Stimulated activated CD8-positive, alpha-beta memory T cell treated with anti-CD3 and anti-CD28 coated beads, Interleukin-7, amount 100 ng/mL, for 24 hours (primary cell): ENCODE results near the gene GP2.

Experiments
- DNase-seq: peaks from one replicate; pipeline ENCODE4 v3.0.0-alpha.2; 2020; ENCODE audit warnings: low read depth

Gene GP2

DNA sequence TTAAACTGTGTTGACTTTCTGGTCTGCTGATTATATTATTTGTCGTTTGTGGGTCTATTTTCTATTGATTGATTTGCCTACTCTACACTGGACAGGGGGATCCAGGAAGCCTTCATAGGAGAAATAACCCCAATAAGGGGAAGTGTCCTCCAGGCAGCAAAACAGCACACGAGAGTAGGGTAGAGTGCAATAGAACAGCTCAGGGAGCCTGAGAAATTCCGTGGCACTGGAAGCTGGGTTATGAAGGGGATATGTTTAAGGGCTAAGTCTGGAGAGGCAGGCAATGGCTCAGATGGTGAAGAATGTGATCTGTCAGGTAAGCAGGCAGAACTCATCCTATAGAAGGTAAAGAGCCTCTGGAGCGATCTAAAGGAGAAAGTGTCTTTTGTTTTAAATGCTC lies 20.9 kb downstream of the GP2 start:
- no peak for DNase-seq

DNA sequence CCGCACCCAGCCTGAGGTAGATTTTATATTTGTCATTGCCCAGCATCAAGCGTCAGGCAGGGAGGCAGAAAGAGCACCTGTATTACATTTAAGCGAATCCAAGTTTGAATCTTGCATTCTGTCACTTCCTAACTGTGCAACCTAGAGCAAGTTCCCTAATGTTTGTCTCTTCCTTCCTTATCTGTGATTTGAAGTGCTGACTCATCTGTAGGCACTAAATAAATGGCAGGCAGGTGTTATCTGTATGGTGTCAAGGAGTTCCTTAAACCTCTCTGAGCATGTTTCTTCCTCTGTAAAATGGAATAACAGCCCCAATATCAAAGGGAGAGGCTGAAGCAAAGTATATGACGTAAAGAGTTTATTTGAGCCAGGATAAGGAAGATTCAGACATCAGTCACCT lies 24.3 kb downstream of the GP2 start:
- DNase-seq, result no peak

DNA sequence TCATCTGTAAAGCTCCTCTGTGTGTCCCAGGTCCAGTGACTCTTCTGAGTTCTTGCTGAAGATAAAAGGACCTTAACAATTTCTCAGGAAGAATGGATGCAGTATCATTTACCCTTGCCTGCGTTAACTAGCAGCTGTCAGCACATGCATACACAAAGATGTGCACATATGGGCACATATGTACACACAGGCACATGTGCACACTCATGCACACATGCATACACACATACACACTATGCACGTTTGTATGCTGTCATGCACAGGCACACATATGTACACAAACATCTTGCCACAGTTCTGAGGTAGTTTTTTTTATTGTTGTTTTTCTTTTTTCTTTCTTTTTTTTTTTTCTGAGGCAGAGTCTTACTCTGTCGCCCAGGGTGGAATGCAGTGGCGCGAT lies 24.9 kb downstream of the GP2 start:
- DNase-seq, result no peak

DNA sequence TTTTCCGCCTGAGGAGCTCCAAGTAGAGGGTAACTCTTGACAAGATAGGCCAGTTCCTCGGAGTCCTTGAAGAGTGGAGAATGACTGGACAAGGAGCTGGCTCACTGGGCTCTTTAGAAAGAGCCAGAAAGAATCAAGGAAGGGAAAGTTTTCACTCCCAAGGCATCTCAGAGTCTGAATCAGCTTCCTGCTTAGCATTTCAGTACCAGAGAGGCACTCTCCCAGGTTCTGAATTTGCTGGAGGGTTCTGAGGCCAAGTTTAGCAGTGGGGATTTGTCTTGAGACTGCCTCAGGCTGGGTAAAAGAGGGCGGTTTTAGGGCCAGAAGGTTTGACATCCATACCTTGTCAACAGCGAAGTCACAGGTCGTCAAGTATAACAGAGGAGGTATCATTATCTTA lies 25.5 kb downstream of the GP2 start:
- no peak for DNase-seq

DNA sequence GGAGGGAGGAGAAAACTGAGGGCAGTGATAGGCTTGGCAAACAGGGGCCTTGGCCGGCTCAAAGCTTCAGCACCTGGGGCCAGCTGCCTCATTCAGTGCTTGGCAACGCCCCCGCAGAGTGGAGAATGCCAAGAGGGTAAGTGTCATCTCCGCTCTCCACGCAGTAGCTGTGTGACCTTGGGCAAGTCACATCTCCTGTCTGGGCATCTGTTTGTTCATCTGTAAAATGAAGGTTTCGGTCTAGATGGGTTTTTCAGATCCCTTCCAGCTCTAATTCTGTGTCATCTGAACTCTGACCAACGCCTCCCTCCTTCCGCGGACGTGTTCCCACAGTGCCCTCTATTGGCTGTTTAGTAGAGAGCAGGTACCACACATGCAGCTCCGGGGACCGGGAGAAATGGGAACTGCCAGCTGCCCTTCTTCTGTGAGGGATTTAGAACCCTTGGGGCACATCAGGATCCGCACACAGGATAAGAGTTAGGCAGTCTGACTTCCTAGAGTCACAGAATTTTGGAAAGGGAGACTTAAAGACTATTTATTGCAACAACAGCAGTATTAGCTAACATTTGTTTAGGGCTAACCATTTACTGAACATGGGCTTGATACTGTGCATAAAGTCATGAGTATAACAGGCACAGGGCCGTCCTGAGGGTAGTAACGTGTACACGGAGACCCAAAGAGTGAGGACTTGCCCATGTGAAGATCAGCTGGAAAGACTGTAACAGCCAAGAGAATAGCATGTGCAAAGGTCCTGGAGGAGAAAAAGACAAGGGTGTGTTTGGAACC lies 26.8 kb downstream of the GP2 start:
- DNase-seq, result no peak

DNA sequence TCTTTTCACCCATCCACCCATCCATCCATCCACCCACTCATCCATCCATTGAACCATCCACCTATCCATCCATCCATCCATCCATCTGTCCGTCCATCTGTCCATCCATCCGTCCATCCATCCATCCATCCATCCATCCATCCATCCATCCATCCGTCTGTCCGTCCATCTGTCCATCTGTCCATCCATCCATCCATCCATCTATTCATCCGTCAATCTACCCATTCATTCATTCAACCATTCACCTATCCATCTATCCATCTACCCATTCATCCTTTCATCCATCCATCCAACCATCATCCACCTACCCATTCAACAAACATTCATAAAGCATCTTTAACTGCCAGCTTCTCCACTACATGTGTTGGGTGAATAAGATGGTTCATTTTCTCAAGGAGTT lies 28.9 kb downstream of the GP2 start:
- DNase-seq, result no peak

DNA sequence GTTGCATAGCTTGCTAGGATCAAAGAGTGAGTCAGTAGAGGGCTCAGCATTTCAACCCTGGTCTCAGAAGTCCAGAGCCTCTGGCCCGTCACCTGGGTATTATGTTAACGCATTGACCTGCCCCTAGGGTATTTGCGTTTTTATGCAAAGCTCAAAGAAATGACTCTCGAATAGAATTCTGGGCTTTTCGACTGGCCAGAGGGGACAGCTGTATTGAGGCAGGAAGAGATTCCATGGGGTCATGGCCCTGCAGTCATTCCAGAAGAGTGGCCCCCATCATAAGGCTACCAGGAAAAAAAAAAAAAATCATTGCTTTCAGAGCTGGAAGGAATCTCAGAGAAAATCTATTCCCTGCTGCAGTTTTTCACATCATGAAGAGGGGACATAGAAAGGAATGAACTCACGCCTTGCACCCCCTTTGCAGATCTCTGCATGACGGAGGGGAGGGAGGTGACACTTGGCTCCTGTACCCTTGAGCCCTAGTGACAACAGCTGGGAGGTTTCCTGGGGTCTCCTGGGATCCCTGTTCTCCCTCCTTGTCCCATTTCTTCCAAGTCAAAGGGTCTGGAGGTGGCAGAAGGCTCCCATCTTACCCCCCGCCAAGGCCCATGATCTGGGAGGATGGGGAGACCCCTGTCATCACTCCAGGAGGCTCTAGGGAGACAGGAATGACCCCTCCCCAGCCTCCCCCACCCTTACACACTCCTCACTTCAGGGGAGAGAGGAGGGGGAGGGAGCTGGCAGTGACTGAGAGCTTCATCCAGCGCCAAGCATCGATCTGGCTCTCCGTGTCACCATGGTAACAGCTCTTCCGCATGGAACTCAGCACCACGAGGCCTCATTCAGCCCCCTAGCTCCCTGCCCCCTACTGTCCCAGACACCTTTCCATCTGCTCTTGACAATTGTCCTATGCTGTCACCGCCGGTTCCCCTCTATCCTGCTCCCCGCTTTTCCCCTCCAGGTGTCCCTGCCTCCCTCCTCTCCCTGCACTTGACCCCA lies 35.8 kb downstream of the GP2 start:
- no peak for DNase-seq

DNA sequence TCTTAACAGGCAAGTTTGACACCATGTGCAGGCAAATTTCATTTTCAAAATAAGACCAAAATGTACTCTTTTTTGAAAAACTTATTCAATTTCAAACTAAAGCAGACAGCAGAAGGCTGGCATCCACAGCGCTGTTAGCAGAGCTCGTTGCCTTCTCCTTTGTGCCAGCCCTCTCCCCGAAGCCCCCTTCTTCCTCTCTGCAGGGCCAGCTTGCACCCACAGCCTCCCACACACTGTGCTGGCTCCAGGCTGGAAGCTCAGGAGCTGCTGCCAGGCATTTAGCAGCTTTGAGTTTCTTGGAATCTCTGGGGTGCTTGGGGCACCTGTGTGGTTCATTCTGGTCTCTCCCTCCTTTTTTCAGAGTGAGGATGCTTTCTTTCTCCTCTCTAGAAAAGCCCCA lies 37.7 kb downstream of the GP2 start:
- no peak for DNase-seq

DNA sequence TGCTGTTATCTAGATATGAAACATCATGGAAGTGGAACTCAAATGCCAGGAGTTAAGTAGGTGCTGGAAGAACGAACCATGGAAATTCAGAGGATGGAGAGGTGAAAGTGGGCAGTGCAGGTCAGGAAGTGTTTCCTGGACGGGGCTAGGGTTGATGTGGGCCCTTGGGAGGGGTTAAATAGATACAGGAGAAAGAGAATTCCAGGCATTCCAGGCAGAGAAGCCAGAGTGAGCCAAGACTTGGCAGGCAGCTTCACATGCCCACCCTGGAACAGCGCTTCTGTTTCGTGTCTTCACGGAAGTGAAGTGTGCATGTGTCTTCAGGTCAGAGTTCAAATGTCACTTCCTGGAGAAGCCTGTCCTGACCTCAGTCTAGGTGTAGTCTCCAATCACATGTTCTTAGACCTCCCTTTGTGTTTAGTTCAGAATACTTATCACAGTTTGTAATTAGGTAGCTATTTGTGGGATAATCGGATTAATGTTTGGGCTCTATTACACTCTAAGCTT lies 41.3 kb downstream of the GP2 start:
- DNase-seq, result no peak

DNA sequence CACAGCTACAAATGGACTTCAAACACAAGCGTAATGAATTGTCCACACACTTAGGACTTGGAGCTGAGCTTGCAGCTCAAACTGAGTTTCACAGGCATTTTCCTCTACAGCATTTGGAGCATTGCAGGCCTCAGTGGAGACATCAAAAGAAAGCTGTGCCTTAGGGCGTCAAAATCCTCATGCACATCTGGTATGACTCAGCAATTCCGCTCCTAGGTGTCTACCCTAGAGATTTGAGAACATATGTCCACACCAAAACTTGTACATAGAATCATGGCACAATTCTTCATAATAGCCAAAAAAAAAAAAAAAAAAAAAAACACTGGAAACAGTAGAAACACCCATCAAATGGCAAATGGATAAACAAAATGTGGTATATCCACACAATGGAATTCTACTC lies 47.1 kb downstream of the GP2 start:
- no peak for DNase-seq

DNA sequence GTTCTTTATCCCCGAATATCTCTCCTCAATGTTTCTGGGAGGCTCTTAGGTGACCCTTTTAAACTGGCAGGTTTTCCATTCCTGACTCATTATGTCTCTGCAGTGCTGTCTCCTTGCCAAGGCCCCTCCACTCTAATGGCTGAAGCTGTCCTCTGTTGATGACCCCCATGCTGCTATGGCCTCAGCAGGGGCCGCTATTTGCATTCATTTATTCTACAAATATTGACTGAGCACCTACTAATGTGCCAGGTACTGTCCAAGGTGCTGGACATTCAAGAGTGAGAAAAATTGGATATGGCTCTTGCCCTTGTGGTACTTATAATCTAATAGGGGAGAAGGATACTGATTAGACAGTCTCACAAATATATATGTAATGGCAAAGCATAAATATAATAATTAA lies 55.4 kb downstream of the GP2 start:
- no peak for DNase-seq

DNA sequence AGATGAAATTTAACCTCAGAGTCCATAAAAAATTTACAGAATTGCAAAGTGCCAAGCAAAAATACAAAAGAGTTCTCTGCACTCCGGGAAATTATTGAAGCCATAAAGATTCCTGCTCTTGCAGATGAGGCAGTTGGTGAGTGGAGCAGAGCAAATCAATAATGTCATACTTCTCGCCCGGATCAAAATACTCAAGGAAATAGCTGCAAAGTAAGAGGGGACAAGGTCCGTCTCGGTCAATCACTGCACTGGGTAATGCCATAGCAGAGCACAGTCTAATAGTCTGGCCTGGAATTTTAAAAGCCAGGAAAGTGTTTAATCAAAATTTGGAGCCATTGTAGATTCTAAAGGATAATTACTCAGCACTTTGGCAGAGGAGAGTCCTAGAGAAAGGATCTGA lies 58.9 kb downstream of the GP2 start:
- DNase-seq, result no peak

DNA sequence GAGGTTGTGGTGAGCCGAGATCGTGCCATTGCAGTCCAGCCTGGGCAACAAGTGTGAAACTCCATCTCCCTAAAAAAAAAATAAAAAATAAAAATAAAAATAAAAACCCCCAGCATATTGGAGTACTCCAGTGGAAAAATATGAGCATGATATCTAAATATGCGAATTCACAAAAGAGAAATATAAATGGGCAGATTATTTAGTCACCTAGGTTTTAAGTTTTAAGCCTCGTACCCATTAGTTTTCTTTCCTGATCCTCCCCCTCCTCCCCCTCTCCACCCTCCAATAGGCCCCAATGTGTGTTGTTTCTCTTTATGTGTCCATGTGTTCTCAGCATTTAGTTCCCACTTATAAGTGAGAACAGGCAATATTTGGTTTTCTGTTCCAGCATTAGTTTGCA lies 62.3 kb downstream of the GP2 start:
- DNase-seq, result no peak

DNA sequence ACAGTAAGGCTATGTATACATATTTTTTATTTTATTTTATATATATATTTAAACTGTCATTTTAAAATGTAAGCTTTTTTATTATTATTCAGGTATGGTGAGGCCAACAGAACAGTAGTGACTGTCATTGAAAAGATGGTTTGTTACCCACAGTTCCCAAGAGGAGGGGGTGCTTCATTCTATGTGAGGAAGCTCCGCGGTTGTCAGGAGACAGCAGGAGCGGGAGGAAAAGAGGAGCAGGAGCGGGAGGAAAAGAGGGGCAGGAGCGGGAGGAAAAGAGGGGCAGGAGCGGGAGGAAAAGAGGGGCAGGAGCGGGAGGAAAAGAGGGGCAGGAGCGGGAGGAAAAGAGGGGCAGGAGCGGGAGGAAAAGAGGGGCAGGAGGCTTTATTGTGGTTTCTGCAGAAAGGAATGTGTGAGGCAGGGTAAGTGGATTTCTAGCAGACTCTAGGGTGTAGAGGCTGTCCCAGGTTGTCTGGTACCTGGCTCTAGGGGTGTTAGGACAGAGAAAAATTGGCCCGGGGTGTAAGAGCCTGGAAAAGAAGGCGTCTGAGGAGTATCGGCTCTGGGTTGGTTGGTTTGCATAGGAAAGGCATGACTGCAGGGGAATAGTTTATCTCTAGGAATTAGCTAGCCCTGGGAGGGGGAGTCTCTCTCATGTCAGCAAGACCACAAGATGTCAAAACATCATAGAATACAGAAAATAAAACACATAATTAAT lies 64.0 kb downstream of the GP2 start:
- no peak for DNase-seq

DNA sequence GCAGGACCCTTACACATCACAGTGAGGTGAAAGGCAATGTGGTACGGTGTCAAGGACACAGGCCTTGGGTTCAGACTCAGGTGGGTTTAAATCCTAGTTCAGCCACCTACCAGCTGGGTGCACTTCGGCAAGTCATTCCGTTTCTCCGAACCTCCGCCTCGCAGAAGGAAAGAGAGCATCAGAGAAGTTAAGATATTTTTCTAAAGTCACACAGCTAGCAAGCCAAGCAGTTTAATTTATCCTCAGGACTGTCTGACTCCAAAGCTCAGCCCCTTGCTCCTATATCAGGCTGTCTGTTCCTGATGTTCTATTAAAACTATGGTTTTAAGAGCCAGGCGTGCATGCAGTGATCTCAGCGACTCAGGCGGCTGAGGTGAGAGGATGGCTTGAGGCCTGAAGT lies 65.1 kb downstream of the GP2 start:
- DNase-seq, result no peak

DNA sequence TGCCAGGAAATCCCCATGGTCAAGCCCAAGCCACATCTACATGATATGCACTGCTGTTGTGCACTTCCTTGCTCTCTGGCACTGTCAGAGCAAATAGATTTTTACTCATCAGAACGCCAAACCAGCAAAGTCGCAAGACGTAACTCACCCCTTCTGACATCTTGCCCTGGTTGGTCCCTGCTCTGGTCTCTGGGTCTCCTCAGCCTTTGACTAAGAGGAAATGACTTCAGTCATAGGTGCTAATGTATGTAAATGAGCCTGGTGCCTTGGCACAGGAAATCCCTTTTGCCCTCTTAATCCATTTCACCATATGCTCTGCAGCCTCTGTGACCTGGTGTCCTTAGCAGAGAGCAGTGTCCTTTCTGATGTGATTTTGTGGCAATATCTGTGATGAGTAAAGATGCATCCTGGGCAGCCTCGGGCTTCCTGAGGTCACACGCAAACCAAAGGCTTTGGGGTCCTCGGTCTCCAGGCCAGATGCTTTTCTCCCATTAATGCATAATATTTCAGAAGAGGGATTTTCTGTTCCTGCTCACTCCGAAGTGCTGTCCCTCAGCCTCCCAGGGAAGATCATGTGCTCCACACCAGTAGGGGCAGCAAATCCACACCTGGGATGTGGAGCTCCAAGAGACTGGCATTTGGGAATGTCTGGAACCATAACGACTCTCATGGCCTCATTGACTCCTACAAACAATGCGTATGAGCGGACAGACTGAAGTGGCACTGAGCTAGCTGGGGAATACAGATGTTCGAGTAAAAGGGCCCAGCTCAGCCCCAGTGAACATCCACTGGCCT lies 66.9 kb downstream of the GP2 start:
- DNase-seq, result no peak
